Heart left ventricle (tissue), 13 donors: ENCODE measurements around the gene DACT2.

ENCODE experiments used
- CTCF ChIP-seq, 12 donors: fragments of 200-600 bp; sonication (generic) in 4 of 12; IDR thresholded peaks; one replicate each; pipeline versions ENCODE4 v1.5.0 to v1.8.0; 2018 to 2022; ENCODE audit warnings: antibody characterized with exemption in 12 of 12, mild to moderate bottlenecking in 5 of 12
- POLR2A ChIP-seq, 2 donors: fragments of 450-650 bp; IDR thresholded peaks; one replicate each; pipeline ENCODE4 v1.6.1; 2017; ENCODE audit warnings: antibody characterized with exemption in 2 of 2, mild to moderate bottlenecking in 2 of 2, moderate library complexity in 2 of 2
- donor health status: ischemic (EF 13 %, LVEDD 7.1; RV severe dilation, severe dysfunction).
- donor health status: DM: no; HTN: yes; CAD: no.
- donor health status: DM: no; HTN: no; CAD: no.
- donor health status: ischemic (EF 25% LVEDD 6.9; RV normal size, moderate dysfunction).
- donor health status: ischemic (EF 25% LVEDD 5.7; RV mildly dilated, moderate dysfunction).
- donor health status: ischemic (EF 35%, LVEDD 5.7; RV mildly dilated, moderate dysfunction).
- donor health status: nonischemic (EF 11% LVEDD 7.7; RV severe dilation, severe dysfunction).
- donor health status: DM: yes; HTN: yes; CAD: no.
- donor health status: PGD.
- donor health status: ischemic (EF 29% LVEDD 5.4; RV normal size, mild dysfunction).
- donor health status: nonischemic (EF 23%, LVEDD 6.1; RV moderate dilation, normal function).

- TF ChIP-seq CTCF (IDR thresholded peaks at IDR 0.05) (no peak), POLR2A (IDR thresholded peaks at IDR 0.05) (no peak)
Observed at GRCh38 chr6:168277274-168277669, 42.3 kb downstream of the DACT2 start.
